ENCODE results near the gene KLF15. TPM values are rescaled to one million over a fixed set of nuclear protein-coding genes. Genes with fewer than 3 reads are reported as not detected.

Gene KLF15
- total and polyA plus RNA-seq, 2 of the 8 experiments (the other 6 are each of a cell fraction or from before 2014, with no cell fraction given) = 15.7 to 19.5 TPM

DNA sequence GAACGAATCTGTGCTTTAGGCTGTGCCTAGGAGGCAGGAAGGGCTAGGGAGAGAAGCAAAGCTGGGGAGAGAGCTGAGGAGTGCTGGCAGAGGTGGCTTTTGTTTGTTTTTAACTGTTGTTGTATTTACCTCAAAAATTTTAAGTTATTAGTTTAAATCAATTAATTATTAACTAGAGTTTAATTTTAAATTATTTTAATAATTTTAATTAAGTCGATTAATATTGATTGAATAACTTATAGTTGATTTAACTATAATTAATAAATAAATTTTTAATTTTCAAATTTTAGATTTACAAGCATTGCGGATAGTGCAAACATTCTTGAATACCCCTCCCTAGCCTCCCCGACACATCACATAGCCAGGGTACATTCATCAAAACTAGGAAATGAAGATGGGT, 30.6 kb downstream of the KLF15 start:
- H3K14ac ChIP-seq (ENCODE audit: insufficient read length) = no peak overlapping the region
- no peaks in the 10 kb centered on the region for H3K27me3 ChIP-seq (replicated peaks in 1 of 4; ENCODE audit: control insufficient read depth in 3 of 4, extremely low read depth in 1 of 4, insufficient read depth in 3 of 4, low read length in 3 of 4)
- H4K91ac ChIP-seq (replicated peaks; ENCODE audit: insufficient read length, low read length) = no peak overlapping the region
- no peak overlapping the region for H2BK20ac ChIP-seq (ENCODE audit: low read length)
- no peaks in the 10 kb centered on the region for H3K4me1 ChIP-seq (replicated peaks in 1 of 4; ENCODE audit: control insufficient read depth in 3 of 4, insufficient read depth in 4 of 4, low read length in 3 of 4)
- no peak overlapping the region for H3K23ac ChIP-seq (ENCODE audit: insufficient read length)
- H2AK5ac ChIP-seq (ENCODE audit: low read depth, low read length) = no peak overlapping the region
- H3K18ac ChIP-seq (ENCODE audit: extremely low read depth, low read length) = no peak overlapping the region
- H3K56ac ChIP-seq (replicated peaks; ENCODE audit: insufficient read length, low read depth, low read length) = no peak overlapping the region
- no peak overlapping the region for H3K4me2 ChIP-seq (ENCODE audit: insufficient read depth in 1 of 2, low read depth in 2 of 2, low read length in 2 of 2)
- H3K79me2 ChIP-seq (ENCODE audit: control insufficient read depth in 1 of 2, insufficient read depth in 2 of 2, low read length in 2 of 2) = no peaks in the 10 kb centered on the region
- H2BK120ac ChIP-seq (replicated peaks; ENCODE audit: low read depth, low read length) = no peak overlapping the region
- H3K23me2 ChIP-seq (ENCODE audit: low read depth, low read length) = no peaks in the 10 kb centered on the region
- no peak overlapping the region for H2AFZ ChIP-seq (ENCODE audit: low read length)
- H3K9me3 ChIP-seq (ENCODE audit: insufficient read depth in 2 of 2, low read depth in 1 of 2, low read length in 1 of 2) = peaks cover 17 to 20% of the 10 kb centered on the region in 2 experiments
- no peak overlapping the region for H2BK15ac ChIP-seq (ENCODE audit: low read length)
- H4K8ac ChIP-seq (ENCODE audit: extremely low read depth, insufficient read depth, low read length) = no peak overlapping the region
- TF ChIP-seq CBX8 (IDR thresholded peaks at IDR 0.05; ENCODE audit: borderline replicate concordance, low read depth, low read length) (no peak), SP1 (IDR thresholded peaks at IDR 0.05; ENCODE audit: low read depth, low read length) (no peak), YY1 (IDR thresholded peaks at IDR 0.05; ENCODE audit: low read depth, low read length) (no peak), ASH2L (IDR thresholded peaks at IDR 0.05; ENCODE audit: low read length) (no peak), PHF8 (conservative IDR thresholded peaks at IDR 0.05; ENCODE audit: low read depth, low read length) (no peak), SIX5 (IDR thresholded peaks at IDR 0.05; ENCODE audit: low read depth, low read length) (no peak), RFX5 (IDR thresholded peaks at IDR 0.05; ENCODE audit: borderline replicate concordance, low read depth, low read length) (no peak), E2F6 (IDR thresholded peaks at IDR 0.05) (no peak), CREB1 (IDR thresholded peaks at IDR 0.05) (no peak)
- TF ChIP-seq, protein P1, sequence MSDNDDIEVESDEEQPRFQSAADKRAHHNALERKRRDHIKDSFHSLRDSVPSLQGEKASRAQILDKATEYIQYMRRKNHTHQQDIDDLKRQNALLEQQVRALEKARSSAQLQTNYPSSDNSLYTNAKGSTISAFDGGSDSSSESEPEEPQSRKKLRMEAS (IDR thresholded peaks at IDR 0.05) = no peak
- TF ChIP-seq, protein P2, sequence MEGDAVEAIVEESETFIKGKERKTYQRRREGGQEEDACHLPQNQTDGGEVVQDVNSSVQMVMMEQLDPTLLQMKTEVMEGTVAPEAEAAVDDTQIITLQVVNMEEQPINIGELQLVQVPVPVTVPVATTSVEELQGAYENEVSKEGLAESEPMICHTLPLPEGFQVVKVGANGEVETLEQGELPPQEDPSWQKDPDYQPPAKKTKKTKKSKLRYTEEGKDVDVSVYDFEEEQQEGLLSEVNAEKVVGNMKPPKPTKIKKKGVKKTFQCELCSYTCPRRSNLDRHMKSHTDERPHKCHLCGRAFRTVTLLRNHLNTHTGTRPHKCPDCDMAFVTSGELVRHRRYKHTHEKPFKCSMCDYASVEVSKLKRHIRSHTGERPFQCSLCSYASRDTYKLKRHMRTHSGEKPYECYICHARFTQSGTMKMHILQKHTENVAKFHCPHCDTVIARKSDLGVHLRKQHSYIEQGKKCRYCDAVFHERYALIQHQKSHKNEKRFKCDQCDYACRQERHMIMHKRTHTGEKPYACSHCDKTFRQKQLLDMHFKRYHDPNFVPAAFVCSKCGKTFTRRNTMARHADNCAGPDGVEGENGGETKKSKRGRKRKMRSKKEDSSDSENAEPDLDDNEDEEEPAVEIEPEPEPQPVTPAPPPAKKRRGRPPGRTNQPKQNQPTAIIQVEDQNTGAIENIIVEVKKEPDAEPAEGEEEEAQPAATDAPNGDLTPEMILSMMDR (IDR thresholded peaks at IDR 0.05; ENCODE audit: control extremely low read depth in 1 of 3, insufficient read depth in 1 of 3, low read depth in 1 of 3, low read length in 3 of 3) = no peak
- no peak overlapping the region for H3K4me3 ChIP-seq (ENCODE audit: extremely low read depth in 1 of 4, insufficient read depth in 2 of 4, low read depth in 3 of 4, low read length in 4 of 4)
- H4K20me1 ChIP-seq (replicated peaks in 1 of 2; ENCODE audit: control insufficient read depth in 1 of 2, insufficient read depth in 2 of 2, low read length in 2 of 2) = no peaks in the 10 kb centered on the region
- H4K5ac ChIP-seq (ENCODE audit: insufficient read length, low read depth, low read length) = no peak overlapping the region
- no peak for FAIRE-seq
- DNase-seq (ENCODE audit: low read depth in 1 of 2, low spot score in 2 of 2) = no peak
- H3K79me1 ChIP-seq (ENCODE audit: low read depth, low read length) = no peaks in the 10 kb centered on the region
- H3K27ac ChIP-seq (ENCODE audit: low read depth, low read length) = no peak overlapping the region
- ChIA-PET CTCF (ENCODE audit: partially characterized antibody) (interaction anchor here (1.3 kb wide), 1 partner anchor 16 kb away, joined by 3 read pairs; no protein-coding TSS in a partner anchor), POLR2A (ENCODE audit: partially characterized antibody) (interaction anchor here (1.1 kb wide), 1 partner anchor 29 kb away, joined by 3 read pairs; no protein-coding TSS in a partner anchor)
- no peak overlapping the region for H3K9ac ChIP-seq (replicated peaks in 1 of 4; ENCODE audit: extremely low read depth in 1 of 4, low read depth in 3 of 4, low read length in 3 of 4)
- peaks cover 0 to 3% (median 1%) of the 10 kb centered on the region in 4 experiments; a peak in 2 of 8 replicates for H3K36me3 ChIP-seq (ENCODE audit: control insufficient read depth in 2 of 4, insufficient read depth in 4 of 4, low read length in 3 of 4)
- no peak overlapping the region for H2BK12ac ChIP-seq (ENCODE audit: low read depth, low read length)
- H3K4ac ChIP-seq (replicated peaks; ENCODE audit: insufficient read length, low read depth, low read length) = no peak overlapping the region
- H2BK5ac ChIP-seq (ENCODE audit: low read depth, low read length) = no peak overlapping the region
- 84% methylated on average over 4 of the region's 4 CpGs; no CpG with 5 or more reads in 1 of the 2 experiments for WGBS, 2 experiments (ENCODE audit: extremely low coverage in 1 of 2, insufficient coverage in 1 of 2, insufficient read length in 1 of 2, insufficient replicate concordance in 2 of 2, low coverage in 1 of 2, low lambda C conversion rate in 2 of 2, missing lambda C conversion rate in 1 of 2)

Measured in H1 (cell line).